Duodenal mucosa (tissue), 2 donors: ENCODE data around the gene ZNF235.
A peak's percentile ranks its signal among the peaks of the same experiment; 100 is the strongest.
"Not testable (repeated sequence)": the region's sequence is repeated elsewhere in the genome, so short reads cannot be mapped to it uniquely, and the experiment has no call there.

ENCODE experiments used
- H3K27ac ChIP-seq: one replicate; pipeline ENCODE4 v1.7.0; 2013; ENCODE audit warnings: low read depth, low read length
- H3K27me3 ChIP-seq, 2 donors: one replicate each; pipeline ENCODE4 v1.7.0; 2013; ENCODE audit warnings: low read length in 2 of 2, control low read depth in 1 of 2; ENCODE audit not compliant: insufficient read depth in 2 of 2, control insufficient read depth in 1 of 2
- H3K36me3 ChIP-seq, 2 donors: one replicate each; pipeline ENCODE4 v1.7.0; 2013; ENCODE audit warnings: low read length in 2 of 2, control low read depth in 1 of 2; ENCODE audit not compliant: insufficient read depth in 2 of 2, control insufficient read depth in 1 of 2
- H3K4me1 ChIP-seq, 2 donors: one replicate each; pipeline ENCODE4 v1.7.0; 2013; ENCODE audit warnings: low read length in 2 of 2, control low read depth in 1 of 2; ENCODE audit not compliant: insufficient read depth in 2 of 2, control insufficient read depth in 1 of 2
- H3K4me3 ChIP-seq, 2 donors: one replicate each; pipeline ENCODE4 v1.7.0; 2013; ENCODE audit warnings: low read length in 2 of 2, low read depth in 1 of 2
- H3K9ac ChIP-seq, 2 donors: one replicate each; pipeline ENCODE4 v1.7.0; 2013; ENCODE audit warnings: low read length in 2 of 2, low read depth in 1 of 2
- H3K9me3 ChIP-seq, 2 donors: one replicate each; pipeline ENCODE4 v1.7.0; 2013; ENCODE audit warnings: low read length in 2 of 2, control low read depth in 1 of 2; ENCODE audit not compliant: control insufficient read depth in 1 of 2

ZNF235 gene

DNA sequence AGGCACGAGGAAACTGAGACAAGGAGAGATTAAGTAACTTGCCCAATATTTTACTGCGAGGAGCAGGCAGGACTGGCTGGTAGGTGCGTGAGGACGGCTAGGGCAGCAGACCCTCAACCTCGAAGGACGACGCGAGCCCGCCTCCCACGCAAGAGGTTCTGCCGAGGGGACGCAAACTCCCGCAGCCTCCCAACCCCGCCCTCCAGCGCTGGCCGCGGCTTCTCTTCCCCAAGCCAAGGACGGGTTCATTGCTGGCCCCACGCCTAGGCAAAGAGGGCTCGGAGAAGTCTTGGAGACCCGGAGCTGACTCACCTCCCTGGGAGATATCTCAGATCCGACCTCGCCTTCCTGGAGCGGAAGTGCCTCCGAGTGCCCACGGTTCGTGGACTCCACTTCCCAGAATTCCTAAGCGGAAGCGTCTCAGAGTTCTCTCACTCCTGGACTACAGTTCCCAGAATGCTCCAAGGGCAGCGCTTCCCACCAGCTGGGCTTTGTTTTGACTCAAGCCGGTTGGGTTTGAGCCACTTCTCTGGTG is at the start of gene ZNF235:
TSS of gene ZNF235 (minus strand) at position 367 of the 535 bp plus-strand sequence. CDS start 1,621 bp downstream, outside the sequence.
- H3K9ac ChIP-seq = peak within 1 kb of the TSS; percentile 65 to 80
- peaks cover 5 to 16% of the 10 kb centered on the region in 2 donors for H3K36me3 ChIP-seq
- peaks cover 4 to 10% of the 10 kb centered on the region in 2 donors for H3K4me1 ChIP-seq
- peak within 1 kb of the TSS; percentile 27 for H3K27ac ChIP-seq
- peak within 1 kb of the TSS; percentile 89 to 94 for H3K4me3 ChIP-seq
- H3K27me3 ChIP-seq = no peaks in the 10 kb centered on the region
- peaks cover 4 to 5% of the 10 kb centered on the region in 2 donors for H3K9me3 ChIP-seq

GRCh38 chr19:44346556-44346955 is 41.7 kb upstream of the ZNF235 start:
- Histone ChIP-seq H3K9me3 (peaks cover 44 to 60% of the 10 kb centered on the region in 2 donors), H3K27ac (no peak overlapping the region), H3K4me3 (no peak overlapping the region), H3K4me1 (no peaks in the 10 kb centered on the region), H3K9ac (no peak overlapping the region), H3K36me3 (peaks cover 5 to 11% of the 10 kb centered on the region in 2 donors), H3K27me3 (no peaks in the 10 kb centered on the region)

GRCh38 chr19:44345959-44346358 is 41.1 kb upstream of the ZNF235 start:
- Histone ChIP-seq H3K9me3 (peaks cover 44 to 58% of the 10 kb centered on the region in 2 donors), H3K27me3 (no peaks in the 10 kb centered on the region), H3K36me3 (peaks cover 5 to 11% of the 10 kb centered on the region in 2 donors), H3K4me3 (no peak overlapping the region), H3K4me1 (no peaks in the 10 kb centered on the region), H3K27ac (no peak overlapping the region), H3K9ac (no peak overlapping the region)

- Histone ChIP-seq H3K36me3 (peaks cover 12 to 21% of the 10 kb centered on the region in 2 donors), H3K9ac (no peak overlapping the region), H3K9me3 (peaks cover 36 to 53% of the 10 kb centered on the region in 2 donors)
Observed at GRCh38 chr19:44344255-44344654, 39.4 kb upstream of the ZNF235 start.

GRCh38 chr19:44341794-44342193 is 37.0 kb upstream of the ZNF235 start:
- peaks cover 23 to 24% of the 10 kb centered on the region in 2 donors for H3K36me3 ChIP-seq
- H3K9me3 ChIP-seq = peaks cover 28 to 41% of the 10 kb centered on the region in 2 donors
- no peak overlapping the region for H3K9ac ChIP-seq
- H3K4me1 ChIP-seq = no peaks in the 10 kb centered on the region
- no peak overlapping the region for H3K4me3 ChIP-seq
- no peak overlapping the region for H3K27ac ChIP-seq
- H3K27me3 ChIP-seq = no peaks in the 10 kb centered on the region

More at GRCh38 chr19:44344255-44344654, 39.4 kb upstream of the ZNF235 start:
- H3K27ac ChIP-seq = no peak overlapping the region
- H3K27me3 ChIP-seq = no peaks in the 10 kb centered on the region
- no peaks in the 10 kb centered on the region for H3K4me1 ChIP-seq
- H3K4me3 ChIP-seq = peak overlapping the region in 1 of 2 donors; percentile 30

DNA sequence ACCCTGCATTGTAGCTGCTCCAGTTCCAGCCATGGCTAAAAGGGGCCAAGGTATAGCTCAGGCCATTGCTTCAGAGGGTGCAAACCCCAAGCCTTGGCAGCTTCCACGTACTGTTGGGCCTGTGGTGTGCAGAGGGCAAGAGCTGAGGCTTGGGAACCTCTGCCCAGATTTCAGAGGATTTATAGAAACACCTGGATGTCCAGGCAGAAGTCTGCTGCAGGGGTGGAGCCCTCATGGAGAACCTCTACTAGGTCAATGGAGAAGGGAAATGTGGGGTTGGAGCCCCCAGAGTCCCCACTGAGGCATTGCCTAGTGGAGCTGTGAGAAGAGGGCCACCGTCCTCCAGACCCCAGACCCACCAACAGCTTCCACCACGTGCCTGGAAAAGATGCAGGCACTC is 29.8 kb upstream of the ZNF235 start:
- peaks cover 40 to 74% of the 10 kb centered on the region in 2 donors for H3K36me3 ChIP-seq
- peak overlapping the region in 1 of 2 donors; percentile 30 for H3K4me3 ChIP-seq
- H3K9me3 ChIP-seq = peaks cover 58% of the 10 kb centered on the region in 2 donors
- H3K27me3 ChIP-seq, H3K4me1 ChIP-seq, H3K27ac ChIP-seq, H3K9ac ChIP-seq: not testable (repeated sequence)

DNA sequence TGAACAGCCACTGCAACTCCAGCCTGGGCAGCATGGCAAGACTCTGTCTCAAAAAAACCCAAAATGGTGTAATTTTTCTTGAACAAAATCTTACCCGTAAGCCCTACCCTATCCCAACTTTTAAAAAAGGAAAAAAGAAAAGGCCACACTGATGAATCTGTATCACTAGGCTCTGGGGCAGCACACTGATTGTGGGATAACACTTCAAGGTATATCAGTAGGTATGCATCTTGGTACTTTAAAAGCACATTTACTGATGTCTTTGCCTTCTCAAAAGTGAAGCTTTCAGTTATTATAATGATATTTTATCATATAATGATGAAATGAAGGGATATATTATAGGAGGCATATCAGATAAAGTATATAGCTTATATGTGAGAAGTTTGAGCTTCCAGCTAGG is 27.3 kb upstream of the ZNF235 start:
- Histone ChIP-seq H3K9me3 (peaks cover 64 to 66% of the 10 kb centered on the region in 2 donors), H3K36me3 (peaks cover 40 to 92% of the 10 kb centered on the region in 2 donors)

GRCh38 chr19:44315883-44316282 is 11.1 kb upstream of the ZNF235 start:
- Histone ChIP-seq H3K4me1 (no peaks in the 10 kb centered on the region), H3K27me3 (no peaks in the 10 kb centered on the region), H3K36me3 (no peaks in the 10 kb centered on the region), H3K27ac (no peak overlapping the region), H3K9ac (no peak overlapping the region), H3K4me3 (no peak overlapping the region), H3K9me3 (peaks cover 23% of the 10 kb centered on the region in 2 donors)

More for the DNA sequence above, 27.3 kb upstream of the ZNF235 start:
- Histone ChIP-seq H3K4me3 (no peak overlapping the region), H3K27ac (no peak overlapping the region), H3K4me1 (no peaks in the 10 kb centered on the region), H3K27me3 (no peaks in the 10 kb centered on the region), H3K9ac (no peak overlapping the region)

DNA sequence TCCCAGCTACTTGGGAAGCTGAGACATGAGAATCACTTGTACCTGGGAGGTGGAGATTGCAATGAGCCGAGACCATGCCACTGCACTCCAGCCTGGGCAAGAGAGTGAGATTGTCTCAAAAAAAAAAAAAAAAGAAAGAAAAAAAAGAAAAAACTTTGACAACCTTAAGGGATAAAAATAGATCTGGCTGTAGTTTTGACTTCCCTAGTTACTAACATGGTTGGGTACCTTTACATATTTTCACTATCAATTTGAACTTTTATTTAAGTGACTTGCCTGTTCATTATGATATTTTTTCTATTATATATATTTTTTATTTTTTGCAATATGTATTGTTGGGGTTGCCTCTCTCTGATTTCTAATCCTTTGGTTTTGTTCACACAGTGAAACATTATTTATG is 8.4 kb upstream of the ZNF235 start:
- H3K27me3 ChIP-seq = no peaks in the 10 kb centered on the region
- H3K9me3 ChIP-seq = peaks cover 8 to 11% of the 10 kb centered on the region in 2 donors
- no peaks in the 10 kb centered on the region for H3K36me3 ChIP-seq
- H3K4me1 ChIP-seq = no peaks in the 10 kb centered on the region
- H3K9ac ChIP-seq = no peak overlapping the region
- no peak overlapping the region for H3K27ac ChIP-seq
- no peak overlapping the region for H3K4me3 ChIP-seq

GRCh38 chr19:44308011-44308410 is 3.2 kb upstream of the ZNF235 start:
- H3K9me3 ChIP-seq = peaks cover 4 to 10% of the 10 kb centered on the region in 2 donors
- no peak overlapping the region for H3K9ac ChIP-seq
- H3K27ac ChIP-seq = no peak overlapping the region

More at GRCh38 chr19:44308011-44308410, 3.2 kb upstream of the ZNF235 start:
- no peak overlapping the region for H3K4me3 ChIP-seq
- H3K36me3 ChIP-seq = no peaks in the 10 kb centered on the region
- H3K4me1 ChIP-seq = peaks cover 4 to 10% of the 10 kb centered on the region in 2 donors
- no peaks in the 10 kb centered on the region for H3K27me3 ChIP-seq
